H54 (cell line): ENCODE measurements around the gene AVPR1A.
"Not testable (repeated sequence)": the region's sequence is repeated elsewhere in the genome, so short reads cannot be mapped to it uniquely, and the experiment has no call there.

Experiments used
- DNase-seq: peaks from one replicate; pipeline ENCODE4 v3.0.0; 2011; ENCODE audit warnings: low spot score, mixed read lengths; ENCODE audit not compliant: insufficient read length
- FAIRE-seq: peaks from 3 replicates; lab custom pipeline; 2011; peaks lifted over from hg19 to GRCh38; lab: Jason Lieb, UNC
- POLR2A ChIP-seq: IDR thresholded peaks from 2 replicates; pipeline ENCODE4 v1.6.1; 2011; ENCODE audit warnings: low read depth, mild to moderate bottlenecking, low read length

AVPR1A gene

GRCh38 chr12:63150713-63151622 is at the start of gene AVPR1A:
Gene AVPR1A, minus strand, starts transcription at chr12:63151201. Its CDS starts 365 bp downstream, at chr12:63150836.
- no peak for TF ChIP-seq POLR2A
- DNase-seq (no peak), FAIRE-seq (no peak)

GRCh38 chr12:63196168-63196567 is 45.2 kb upstream of the AVPR1A start:
- TF ChIP-seq POLR2A, result no peak
- no peak for FAIRE-seq
- no peak for DNase-seq

GRCh38 chr12:63179224-63179623 is 28.2 kb upstream of the AVPR1A start:
- DNase-seq (no peak), FAIRE-seq (no peak)
- no peak for TF ChIP-seq POLR2A

- DNase-seq (no peak), FAIRE-seq (no peak)
- no peak for TF ChIP-seq POLR2A
These were observed 19.3 kb upstream of the AVPR1A start for GRCh38 chr12:63170321-63170720.

GRCh38 chr12:63167741-63168140 is 16.7 kb upstream of the AVPR1A start:
- DNase-seq, FAIRE-seq: not testable (repeated sequence)

- FAIRE-seq, result no peak
- no peak for DNase-seq
- TF ChIP-seq POLR2A, result no peak
These were observed 13.9 kb upstream of the AVPR1A start for GRCh38 chr12:63164911-63165310.

GRCh38 chr12:63163541-63163940 is 12.5 kb upstream of the AVPR1A start:
- no peak for FAIRE-seq
- TF ChIP-seq POLR2A, result no peak
- no peak for DNase-seq

- TF ChIP-seq POLR2A, result no peak
- FAIRE-seq (no peak), DNase-seq (no peak)
These were observed 4.4 kb upstream of the AVPR1A start for GRCh38 chr12:63155375-63155774.

- no peak for DNase-seq
- FAIRE-seq, result no peak
- no peak for TF ChIP-seq POLR2A
These were observed 3.6 kb upstream of the AVPR1A start for GRCh38 chr12:63154560-63154959.

GRCh38 chr12:63152321-63152700 is 1.3 kb upstream of the AVPR1A start:
- DNase-seq, result no peak
- no peak for TF ChIP-seq POLR2A
- FAIRE-seq, result no peak

- DNase-seq, result peak; percentile 13
These were observed 771 bp upstream of the AVPR1A start for GRCh38 chr12:63151623-63152320.

GRCh38 chr12:63149909-63150712 is 890 bp downstream of the AVPR1A start:
- no peak for DNase-seq
- no peak for TF ChIP-seq POLR2A
- FAIRE-seq, result no peak

More at GRCh38 chr12:63151623-63152320, 771 bp upstream of the AVPR1A start:
- TF ChIP-seq POLR2A, result no peak
- FAIRE-seq, result peak; percentile 15

- TF ChIP-seq POLR2A, result no peak
- DNase-seq (no peak), FAIRE-seq (no peak)
These were observed 6.4 kb downstream of the AVPR1A start for GRCh38 chr12:63144556-63144955.

GRCh38 chr12:63138488-63138887 is 12.5 kb downstream of the AVPR1A start:
- DNase-seq (no peak), FAIRE-seq (no peak)
- TF ChIP-seq POLR2A, result no peak
